Measurements from ENCODE around the gene RAF1.
"Not testable (repeated sequence)": the region's sequence is repeated elsewhere in the genome, so short reads cannot be mapped to it uniquely, and the experiment has no call there.

The RAF1 gene

DNA sequence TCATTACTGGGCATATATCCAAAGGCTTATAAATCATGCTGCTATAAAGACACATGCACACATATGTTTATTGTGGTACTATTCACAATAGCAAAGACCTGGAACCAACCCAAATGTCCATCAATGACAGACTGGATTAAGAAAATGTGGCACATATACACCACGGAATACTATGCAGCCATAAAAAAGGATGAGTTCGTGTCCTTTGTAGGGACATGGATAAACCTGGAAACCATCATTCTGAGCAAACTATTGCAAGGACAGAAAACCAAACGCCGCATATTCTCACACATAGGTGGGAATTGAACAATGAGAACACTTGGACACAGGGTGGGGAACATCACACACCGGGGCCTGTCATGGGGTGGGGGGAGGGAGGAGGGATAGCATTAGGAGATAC is 23.1 kb downstream of the RAF1 start:
- not testable (repeated sequence) for DNase-seq (ENCODE audit: low read depth in 2 of 2)

DNA sequence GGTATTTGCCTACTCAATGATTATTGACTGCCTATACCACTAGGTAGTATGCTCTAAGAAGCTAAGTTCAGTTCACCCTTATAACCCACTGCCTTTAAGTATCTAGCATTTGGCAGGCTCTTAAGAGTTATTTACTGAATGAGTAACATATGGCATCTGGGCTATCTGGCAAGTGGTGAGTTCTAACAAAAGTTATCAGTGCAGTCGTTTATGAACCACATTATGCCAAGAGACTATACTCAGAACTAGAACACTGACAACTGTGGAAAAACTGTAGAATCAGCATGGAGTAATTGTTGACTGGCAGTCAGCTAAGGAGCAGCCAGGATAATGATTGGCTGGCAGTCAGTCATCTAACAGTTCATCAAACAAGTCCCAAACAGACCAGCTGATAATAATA is 25.8 kb downstream of the RAF1 start:
- DNase-seq (ENCODE audit: low read depth in 2 of 2): no peak

DNA sequence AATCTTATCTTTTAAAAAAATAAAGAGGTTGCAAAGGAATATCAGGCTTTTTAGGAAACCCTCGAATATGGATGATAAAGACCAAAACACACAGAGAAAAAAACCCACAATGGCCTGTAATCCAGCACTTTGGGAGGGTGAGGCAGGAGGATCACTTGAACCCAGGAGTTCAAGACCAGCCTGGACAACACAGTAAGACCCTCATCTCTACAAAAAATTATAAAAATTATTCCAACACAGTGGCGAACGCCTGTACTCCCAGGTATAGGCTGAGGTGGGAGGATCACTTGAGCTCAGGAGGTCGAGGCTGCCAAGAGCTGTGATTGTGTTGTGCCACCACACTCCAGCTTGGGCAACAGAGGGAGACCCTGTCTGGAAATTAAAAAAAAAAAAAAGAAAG is 30.8 kb downstream of the RAF1 start:
- no peak for DNase-seq (ENCODE audit: low read depth in 2 of 2)

DNA sequence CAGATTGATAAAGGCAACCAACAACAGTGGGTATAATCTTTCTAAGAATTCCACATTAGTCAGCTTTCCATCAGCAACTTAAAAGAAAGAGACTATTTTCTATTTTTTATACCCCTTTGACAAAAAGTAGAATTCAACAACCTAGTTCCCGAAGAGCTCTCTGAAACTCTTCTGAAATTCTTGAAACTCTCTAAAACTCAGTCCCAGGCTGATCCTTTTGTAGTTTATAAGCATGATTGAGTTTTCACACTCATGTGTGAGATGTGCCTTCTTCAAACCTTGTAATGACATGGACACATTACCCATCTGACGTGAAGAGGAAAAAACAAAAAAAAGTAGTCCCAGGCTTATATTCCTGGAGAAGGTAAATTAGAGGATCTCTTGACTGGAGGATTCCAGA is 31.4 kb downstream of the RAF1 start:
- no peak for DNase-seq (ENCODE audit: low read depth in 2 of 2)

DNA sequence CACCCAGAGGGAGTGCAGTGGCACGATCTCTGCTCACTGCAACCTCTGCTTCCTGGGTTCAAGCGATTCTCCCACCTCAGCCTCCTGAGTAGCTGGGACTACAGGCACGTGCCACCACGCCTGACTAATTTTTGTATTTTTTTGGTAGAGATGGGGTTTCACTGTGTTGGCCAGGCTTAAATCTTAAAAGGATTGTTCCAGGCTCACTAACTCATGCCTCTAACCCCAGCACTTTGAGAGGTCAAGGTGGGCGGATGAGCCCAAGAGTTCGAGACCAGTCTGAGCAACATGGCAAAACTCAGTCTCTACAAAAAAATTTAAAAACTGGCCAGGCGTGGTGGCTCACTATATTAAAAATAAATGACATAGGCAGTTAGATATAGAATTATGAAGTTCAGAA is 33.1 kb downstream of the RAF1 start:
- DNase-seq (ENCODE audit: low read depth in 2 of 2): not testable (repeated sequence)

DNA sequence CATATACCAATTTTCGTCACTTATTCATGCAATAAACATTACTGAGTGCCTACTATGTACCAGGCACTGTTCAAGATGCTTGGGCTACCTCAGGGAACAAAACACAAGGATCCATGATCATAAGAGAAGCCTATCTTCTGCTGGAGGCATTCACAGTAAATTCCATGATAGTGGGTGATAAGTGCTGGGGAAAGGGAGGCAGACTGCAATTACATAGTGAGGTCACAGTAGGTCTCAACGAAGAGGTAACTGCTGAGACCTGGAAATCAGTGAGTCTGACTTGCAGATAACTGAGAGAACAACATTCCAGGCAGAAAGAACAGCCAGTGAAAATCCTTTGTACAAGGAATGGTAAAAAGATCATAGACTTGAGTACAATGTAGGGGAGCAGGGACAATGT is 33.6 kb downstream of the RAF1 start:
- no peak for DNase-seq (ENCODE audit: low read depth in 2 of 2)

DNA sequence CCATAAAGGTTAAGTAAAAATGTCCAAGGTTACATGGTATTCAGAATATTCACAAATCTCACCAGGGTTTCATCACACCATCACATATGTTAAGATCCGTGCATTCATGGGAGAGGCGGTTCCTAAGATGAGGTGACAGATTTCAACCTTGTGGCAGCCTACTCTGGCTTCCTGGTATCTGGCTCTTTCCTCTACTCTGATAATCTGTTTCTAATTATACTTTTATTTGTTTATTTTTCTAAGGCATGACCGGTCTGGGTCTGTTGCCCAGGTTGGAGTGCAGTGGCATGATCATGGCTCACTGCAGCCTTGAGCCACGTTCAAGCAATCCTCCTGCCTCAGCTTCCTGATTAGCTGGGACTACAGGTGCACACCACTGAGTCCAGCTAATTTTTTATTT is 34.4 kb downstream of the RAF1 start:
- DNase-seq (ENCODE audit: low read depth in 2 of 2): no peak

DNA sequence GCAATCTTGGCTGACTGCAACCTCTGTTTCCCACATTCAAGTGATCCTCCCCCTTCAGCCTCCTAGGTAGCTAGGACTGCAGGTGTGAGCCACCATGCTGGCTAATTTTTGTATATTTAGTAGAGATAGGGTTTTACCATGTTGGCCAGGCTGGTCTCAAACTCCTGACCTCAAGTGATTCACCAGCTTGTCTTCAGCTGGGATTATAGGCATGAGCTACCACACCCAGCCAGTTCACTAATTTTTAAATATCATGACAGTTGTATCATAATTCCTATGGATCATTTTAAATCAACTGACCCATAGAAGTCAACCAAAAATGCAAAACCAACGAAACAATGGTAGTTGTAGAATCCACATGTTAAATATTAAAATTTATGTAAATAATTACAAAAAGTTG is 35.1 kb downstream of the RAF1 start:
- no peak for DNase-seq (ENCODE audit: low read depth in 2 of 2)

DNA sequence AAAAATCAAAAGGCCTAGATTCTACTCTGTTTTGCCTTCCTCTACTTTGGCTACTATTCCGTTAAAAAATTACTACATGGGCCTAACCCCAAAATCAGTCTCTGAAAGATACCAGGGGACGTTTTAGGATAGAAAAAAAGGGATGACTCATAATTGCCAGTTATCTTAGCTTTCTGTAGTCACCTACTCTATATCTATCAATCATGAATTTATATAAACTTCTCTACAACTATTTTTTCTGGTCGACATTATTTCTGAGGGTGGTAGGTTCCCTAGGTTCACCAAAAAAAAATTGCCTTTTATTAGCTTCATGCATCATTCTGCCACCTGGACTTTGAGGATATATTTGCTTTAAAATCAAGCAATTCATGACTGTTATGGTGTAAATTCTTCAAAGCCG is 36.5 kb downstream of the RAF1 start:
- DNase-seq (ENCODE audit: low read depth in 2 of 2): no peak

DNA sequence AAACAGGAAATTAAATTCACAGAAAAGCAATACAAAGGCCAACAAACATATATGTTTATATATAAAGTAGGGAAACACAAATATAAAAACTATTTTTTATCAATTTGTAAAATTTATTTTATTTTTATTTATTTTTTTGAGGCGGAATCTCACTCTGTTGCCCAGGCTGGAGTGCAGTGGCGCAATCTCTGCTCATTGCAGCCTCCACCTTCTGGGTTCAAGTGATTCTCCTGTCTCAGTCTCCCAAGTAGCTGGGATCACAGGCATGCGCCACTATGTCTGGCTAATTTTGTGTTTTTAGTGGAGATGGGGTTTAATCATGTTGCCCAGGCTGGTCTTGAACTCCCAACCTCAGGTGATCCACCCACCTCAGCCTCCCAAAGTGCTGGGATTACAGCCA is 39.0 kb downstream of the RAF1 start:
- not testable (repeated sequence) for DNase-seq (ENCODE audit: low read depth in 2 of 2)

DNA sequence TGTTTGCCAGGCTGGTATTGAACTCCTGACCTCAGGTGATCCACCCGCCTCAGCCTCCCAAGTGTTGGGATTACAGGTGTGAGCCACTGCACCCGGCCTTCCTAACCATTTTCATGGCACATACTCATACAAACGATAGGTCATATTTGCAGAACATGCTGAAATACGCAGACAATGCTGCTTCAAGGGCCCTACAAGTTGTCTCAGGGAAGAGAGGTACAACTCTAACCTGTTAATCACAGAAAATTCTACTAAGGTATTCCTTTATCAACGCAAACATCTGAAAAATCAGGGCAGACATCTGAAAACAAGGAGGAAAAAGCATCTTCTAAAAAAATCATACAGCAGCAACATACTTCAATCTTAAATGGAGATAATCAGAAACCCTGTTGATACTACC is 39.9 kb downstream of the RAF1 start:
- DNase-seq (ENCODE audit: low read depth in 2 of 2): no peak

DNA sequence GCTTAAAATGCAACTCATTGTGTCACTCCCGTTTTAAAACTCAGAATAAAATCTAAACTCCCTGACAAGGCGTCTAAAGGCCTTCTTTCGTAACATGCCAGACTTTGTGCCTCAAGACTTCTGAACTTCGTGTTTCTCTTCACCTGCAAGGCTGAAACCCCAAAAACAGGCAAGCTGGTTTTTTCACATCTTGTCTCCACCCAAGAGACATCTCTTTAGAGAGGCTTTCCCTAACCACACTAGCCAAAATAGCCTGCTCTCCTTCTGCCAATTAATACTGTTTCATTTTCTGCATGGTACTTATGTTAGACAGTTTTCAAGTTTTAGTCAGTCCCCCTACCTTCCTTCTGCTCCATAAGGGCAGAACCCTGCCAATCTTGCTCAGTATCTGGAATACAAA is 41.6 kb downstream of the RAF1 start:
- DNase-seq (ENCODE audit: low read depth in 2 of 2): no peak

DNA sequence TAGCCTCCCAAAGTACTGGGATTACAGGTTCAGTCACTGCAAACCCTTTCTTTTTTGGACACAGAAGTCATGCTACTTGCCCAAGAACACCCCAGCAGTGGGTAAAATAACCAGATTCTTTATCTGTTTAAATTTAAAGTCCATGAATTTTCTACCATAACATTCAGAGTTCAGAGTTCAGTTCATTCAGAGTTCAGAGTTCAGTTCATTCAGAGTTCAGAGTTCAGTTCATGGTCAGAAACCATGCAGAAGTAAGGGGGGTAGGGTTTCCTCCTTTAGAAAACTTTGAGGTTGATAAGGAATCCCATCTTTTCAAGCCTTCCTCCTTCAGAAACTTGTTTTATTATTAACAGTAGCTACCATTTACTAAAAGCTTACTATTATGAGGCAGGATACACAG is 43.2 kb downstream of the RAF1 start:
- no peak for DNase-seq (ENCODE audit: low read depth in 2 of 2)

DNA sequence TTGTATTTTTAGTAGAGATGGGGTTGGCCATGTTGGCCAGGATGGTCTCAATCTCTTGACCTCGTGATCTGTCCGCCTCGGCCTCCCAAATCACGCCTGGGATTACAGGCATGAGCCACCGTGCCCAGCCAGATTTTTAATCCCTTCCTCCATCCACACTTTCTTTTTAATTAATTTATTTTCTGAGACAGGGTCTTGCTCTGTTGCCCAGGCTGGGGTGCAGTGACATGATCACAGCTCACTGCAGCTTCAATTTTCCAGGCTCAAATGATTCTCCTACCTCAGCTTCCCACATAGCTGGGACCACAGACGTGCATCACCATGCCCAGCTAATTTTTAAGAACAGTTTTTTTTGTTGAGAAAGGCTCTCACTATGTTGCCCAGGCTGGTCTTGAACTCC is 43.6 kb downstream of the RAF1 start:
- DNase-seq (ENCODE audit: low read depth in 2 of 2): no peak

DNA sequence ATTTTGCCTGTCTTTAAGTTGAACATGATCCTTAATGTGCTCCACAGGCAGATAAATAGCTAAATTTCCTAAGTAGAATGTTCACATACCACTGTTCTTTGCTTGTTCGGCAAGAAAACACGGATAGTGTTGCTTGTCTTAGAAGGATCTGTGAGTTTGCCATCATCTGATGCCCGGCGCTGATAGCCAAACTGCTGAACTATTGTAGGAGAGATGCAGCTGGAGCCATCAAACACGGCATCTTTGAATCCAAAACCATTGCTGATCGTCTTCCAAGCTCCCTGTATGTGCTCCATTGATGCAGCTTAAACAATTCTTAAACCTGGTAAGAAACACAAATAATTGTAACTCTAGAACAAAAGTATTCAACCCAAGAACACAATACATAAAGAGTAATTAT is 45.5 kb downstream of the RAF1 start:
- no peak for DNase-seq (ENCODE audit: low read depth in 2 of 2)

DNA sequence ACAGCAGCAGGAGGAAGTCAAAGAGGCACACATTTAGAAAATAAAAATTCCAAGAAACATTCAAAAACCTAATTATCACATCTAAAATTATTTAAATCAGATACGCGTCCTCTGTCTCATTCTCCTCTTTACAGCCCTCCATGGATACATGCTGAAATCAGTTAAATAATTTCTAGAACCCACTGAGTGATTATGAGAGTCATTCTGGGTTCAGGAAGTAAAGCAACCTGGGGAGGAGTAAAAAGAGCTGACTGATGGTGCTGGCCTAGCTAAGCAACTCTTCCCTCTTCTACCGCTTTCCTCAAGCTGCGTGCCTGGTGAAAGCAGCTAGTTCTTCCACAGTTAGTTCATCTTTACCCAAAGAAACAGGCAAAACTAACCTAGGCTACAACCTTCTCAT is 48.7 kb downstream of the RAF1 start:
- DNase-seq (ENCODE audit: low read depth in 2 of 2): no peak

DNA sequence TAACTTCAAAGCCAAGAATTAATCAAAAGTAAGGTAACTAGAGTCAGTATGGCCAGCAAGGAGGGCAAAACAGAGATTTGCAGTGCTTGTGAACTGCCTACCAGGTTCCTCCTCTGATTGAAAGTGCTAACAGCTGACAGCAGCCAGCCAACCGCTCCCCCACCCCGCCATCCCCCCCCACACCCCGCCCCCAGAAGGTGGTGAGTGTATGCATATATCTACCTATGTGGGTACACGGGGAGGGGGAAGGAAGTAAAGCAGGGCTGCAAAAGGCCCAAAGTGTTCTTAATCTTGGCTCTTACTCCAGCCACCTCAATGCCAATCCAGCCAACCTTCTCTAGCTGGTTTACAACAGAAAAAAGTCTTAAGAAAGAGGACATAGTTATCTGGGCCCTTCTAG is 50.7 kb downstream of the RAF1 start:
- no peak for DNase-seq (ENCODE audit: low read depth in 2 of 2)

DNA sequence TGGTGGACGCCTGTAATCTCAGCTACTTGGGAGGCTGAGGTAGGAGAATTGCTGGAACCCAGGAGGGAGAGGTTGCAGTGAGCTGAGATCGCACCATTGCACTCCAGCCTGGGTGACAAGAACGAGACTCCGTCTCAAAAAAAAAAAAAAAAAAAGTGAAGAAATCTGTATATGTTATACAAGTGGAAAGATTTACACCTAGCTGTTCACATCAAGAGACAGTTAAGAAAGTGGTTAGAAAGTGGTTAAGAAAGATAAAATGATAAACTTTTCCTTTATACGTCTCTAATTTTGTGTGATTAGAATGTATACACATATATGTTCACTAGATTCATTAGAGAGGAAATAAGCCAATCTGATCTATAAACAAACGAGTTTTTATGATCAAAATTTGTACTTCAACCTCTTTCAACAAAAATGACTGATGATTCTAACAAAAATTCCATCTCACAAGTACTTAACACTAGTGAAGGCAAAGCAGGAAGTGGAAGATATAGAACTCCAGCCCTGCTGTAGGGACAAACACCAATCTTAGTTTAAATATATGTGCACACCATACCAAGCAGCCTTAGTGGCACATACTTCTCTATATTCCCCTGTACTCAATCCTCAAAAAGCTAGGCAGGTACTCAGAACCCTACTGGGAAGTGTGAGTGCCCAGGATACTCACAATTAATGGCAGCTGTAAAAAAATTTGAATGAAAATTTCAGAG is 51.2 kb downstream of the RAF1 start:
- no peak for DNase-seq (ENCODE audit: low read depth in 2 of 2)

DNA sequence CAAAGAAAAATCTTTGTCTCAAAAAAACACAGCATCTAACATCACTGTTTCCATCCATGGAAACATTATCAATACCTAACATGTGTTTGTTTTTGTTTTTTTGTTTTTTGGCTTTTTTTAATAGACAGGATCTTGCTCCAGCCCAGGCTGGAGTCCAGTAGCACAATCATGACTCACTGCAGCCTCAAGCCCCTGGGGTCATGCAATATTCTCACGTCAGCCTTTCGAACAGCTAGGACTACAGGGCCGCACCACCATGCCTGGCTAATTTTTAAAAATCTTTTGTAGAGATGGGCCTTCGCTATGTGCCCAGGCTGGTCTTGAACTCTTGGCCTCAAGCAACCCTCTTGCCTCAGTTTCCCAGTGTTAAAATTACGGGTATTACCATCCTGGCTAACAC is 52.8 kb downstream of the RAF1 start:
- DNase-seq (ENCODE audit: low read depth in 2 of 2): no peak

DNA sequence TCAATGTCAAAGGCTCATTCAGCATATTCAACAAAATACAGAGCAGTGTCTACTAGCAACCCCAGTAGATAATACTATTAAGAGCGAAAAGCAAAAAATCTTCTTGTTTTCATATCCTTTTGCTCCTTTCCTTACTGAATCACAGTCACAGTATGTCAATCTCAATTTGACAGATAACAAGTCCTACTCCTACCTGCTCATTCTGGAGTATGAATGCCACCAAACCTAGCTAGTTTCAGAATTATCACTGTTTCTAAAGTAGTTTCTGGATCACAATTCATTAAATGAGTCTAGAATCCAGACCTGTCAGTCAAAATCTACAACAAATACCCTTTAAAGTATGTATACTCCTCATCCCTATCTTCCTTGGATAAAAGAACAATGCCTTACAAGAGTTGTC is 55.5 kb downstream of the RAF1 start:
- DNase-seq (ENCODE audit: low read depth in 2 of 2): no peak

DNA sequence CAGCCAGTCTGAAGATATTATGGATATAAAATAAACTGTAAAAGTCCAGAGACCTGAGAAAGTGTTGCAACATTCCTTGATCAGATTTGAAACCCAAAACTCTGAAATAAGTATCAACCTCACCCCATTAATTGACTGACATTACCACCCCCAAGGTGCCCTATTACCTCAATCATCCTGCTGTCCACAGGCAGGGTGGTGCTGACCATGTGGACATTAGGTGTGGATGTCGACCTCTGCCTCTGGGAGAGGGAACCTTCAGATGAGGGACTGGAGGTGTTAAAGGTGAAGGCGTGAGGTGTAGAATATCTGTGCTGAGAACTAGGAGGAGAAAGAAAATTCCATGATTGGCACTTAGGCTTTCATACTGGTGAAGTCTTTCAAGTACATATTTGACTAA is 59.9 kb downstream of the RAF1 start:
- DNase-seq (ENCODE audit: low read depth in 2 of 2): no peak

DNA sequence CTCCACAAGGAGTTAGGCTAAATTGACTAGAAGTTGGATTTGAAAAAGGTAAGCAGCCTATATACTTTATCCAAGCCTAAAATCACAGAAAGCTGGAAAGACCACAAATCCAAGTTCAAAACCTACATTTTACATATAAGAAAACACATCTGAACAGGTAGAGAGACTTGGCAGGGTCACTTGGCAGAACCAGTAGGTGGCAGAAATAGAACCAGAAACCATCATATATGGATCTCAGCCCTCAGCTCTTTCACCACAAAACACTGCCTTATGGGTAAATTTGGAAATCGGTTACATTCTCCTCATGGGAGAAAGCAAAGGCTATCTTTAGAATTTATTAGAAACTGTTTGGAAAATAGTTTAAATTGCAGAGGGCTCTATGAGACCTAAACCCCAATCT is 62.8 kb downstream of the RAF1 start:
- DNase-seq (ENCODE audit: low read depth in 2 of 2): no peak

DNA sequence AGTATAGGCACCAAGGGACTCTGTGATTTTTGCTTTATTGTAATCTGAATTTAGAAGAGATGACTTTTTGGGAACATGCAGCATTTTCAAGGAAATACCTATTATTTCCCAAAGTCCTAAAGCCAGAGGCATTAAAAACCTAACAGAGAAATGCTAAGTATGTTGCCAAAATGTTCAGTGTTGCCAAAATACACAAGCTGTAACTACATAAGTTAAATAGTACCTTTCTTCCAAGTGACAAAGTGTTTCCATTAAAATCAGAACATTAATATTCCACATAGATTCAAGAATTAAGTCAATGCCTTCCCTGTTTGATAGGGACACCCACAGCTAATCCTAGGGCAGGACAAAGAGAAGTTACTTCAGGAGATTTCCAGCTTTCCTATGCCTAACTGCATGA is 65.0 kb downstream of the RAF1 start:
- no peak for DNase-seq (ENCODE audit: low read depth in 2 of 2)

DNA sequence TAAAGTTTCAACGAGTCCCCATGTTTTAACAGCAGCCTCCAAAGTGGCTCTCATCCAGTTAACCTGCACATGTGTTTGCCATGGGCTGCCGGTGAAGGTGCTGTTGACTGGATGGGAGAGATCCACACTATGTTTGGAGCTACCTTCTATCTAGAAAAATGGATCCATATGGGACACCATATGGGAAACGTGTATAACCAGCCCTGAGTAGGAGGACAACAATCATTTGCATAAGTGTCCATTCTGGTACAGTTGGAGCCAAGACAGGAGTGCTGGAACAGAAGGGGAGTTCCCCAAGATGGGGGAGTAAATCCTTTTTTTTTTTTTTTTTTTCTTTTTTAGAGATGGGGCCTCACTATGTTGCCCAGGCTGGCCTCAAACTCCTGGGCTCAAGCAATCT is 70.4 kb downstream of the RAF1 start:
- DNase-seq (ENCODE audit: low read depth in 2 of 2): no peak
